Urothelium cell line (cell line): Measurements from ENCODE around the gene NEUROG1.
A peak's percentile ranks its signal among the peaks of the same experiment; 100 is the strongest.

Experiments used
- DNase-seq: peaks from one replicate; pipeline ENCODE4 v3.0.0; 2011; ENCODE audit warnings: low spot score, mixed read lengths
- FAIRE-seq: peaks from 2 replicates; lab custom pipeline; 2011; peaks lifted over from hg19 to GRCh38; lab: Jason Lieb, UNC

Gene NEUROG1

DNA sequence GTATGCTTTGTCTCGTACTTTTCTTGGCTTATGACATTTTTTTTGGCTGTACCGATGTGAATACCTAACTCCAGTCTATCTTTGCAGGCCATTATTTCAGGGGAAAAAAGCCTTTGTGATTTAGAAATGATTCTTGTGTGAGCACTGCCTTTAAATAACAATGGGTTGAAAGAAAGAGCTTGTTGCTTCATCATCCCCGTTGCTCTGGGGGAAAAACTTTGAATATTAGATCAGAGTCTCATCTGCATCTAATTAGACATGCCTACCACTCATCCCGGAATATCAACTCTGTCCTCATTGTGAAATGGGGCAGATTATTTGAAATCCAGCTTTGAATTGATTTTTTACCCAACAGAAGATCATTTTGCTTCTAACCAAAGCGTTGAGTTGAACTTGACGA is 29.5 kb upstream of the NEUROG1 start:
- DNase-seq (no peak), FAIRE-seq (no peak)

DNA sequence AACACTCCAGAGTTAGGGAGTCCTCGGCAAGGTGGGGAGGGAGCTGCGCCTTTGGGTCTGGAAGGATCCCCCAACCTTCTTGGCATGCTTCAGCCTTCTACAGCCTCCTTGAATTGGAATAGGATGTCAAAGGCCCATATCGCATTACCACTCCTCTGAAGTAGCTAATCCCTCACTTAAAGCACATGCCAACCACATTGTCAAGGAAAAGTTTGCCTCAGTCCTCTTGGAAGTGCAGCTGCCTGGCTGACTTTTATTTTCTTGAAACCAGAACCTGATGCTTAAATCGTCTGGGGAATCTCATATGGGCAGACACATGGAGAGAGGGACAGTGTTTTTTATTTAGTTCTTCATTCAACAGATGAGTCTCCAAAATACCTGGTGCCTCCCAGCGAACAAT is 28.6 kb upstream of the NEUROG1 start:
- DNase-seq: no peak
- no peak for FAIRE-seq

DNA sequence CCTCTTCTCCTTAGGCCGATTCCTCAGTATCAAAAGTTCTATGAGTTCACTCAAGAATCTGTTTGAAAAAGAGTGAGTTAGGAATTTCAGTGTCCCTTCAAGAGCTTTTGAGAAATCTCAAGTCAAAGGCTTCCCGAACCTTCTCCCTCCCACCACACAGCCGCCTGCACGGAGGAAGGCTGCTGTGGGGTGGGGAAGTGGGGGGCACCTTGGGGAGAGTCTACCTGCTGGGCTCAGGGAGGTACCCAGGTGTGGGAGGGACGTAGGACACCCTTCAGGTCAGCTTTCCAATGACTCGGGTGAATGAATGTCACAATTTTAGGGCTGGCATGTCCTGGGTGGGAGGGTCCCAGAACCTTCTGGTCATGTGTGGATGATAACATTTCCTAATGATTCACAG is 25.5 kb upstream of the NEUROG1 start:
- DNase-seq: no peak
- no peak for FAIRE-seq

- no peak for FAIRE-seq
- DNase-seq: peak; percentile 83
Observed at GRCh38 chr5:135560858-135561257, 25.1 kb upstream of the NEUROG1 start.

- peak; percentile 52 for DNase-seq
- no peak for FAIRE-seq
Observed at GRCh38 chr5:135559354-135559753, 23.6 kb upstream of the NEUROG1 start.

DNA sequence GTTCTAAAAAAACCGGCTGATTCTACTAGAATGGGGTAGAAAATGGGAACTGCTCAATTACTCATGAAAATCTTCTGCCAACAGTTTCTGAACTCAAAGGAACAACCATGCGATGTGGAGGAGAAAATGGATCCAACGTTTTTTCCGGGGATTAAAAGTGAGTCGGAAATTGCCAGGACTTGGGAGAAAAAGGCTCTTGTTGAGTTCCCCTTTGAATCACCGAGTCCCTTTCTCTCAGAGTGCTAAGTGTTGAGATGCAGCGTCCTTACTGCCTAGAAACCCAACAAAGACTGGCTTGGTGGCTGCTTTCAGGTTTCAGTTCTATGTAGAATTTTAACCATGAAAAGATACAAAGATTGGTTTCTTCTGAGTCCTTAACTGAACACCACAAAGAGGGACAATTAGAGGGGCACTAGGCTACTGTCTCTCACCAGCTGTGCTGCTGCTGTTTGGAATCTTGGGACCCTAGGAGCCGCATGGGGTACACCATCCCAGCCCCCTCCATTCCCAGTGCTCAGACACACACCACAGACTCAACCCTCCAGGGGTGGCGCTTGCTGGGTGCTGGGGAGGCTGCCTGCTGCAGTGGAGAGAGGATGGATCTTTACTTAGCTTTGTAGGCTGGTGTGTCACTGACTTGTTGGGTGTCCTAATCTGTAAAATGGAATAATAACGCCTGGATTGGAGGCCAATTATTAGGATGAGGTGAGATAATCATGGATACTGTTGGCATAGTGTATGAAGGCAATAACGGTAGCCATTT is 21.5 kb upstream of the NEUROG1 start:
- no peak for FAIRE-seq

GRCh38 chr5:135556620-135557019 is 20.9 kb upstream of the NEUROG1 start:
- DNase-seq (no peak), FAIRE-seq (no peak)

More for the DNA sequence above, 21.5 kb upstream of the NEUROG1 start:
- DNase-seq: no peak

GRCh38 chr5:135555530-135555929 is 19.8 kb upstream of the NEUROG1 start:
- DNase-seq (no peak), FAIRE-seq (no peak)

DNA sequence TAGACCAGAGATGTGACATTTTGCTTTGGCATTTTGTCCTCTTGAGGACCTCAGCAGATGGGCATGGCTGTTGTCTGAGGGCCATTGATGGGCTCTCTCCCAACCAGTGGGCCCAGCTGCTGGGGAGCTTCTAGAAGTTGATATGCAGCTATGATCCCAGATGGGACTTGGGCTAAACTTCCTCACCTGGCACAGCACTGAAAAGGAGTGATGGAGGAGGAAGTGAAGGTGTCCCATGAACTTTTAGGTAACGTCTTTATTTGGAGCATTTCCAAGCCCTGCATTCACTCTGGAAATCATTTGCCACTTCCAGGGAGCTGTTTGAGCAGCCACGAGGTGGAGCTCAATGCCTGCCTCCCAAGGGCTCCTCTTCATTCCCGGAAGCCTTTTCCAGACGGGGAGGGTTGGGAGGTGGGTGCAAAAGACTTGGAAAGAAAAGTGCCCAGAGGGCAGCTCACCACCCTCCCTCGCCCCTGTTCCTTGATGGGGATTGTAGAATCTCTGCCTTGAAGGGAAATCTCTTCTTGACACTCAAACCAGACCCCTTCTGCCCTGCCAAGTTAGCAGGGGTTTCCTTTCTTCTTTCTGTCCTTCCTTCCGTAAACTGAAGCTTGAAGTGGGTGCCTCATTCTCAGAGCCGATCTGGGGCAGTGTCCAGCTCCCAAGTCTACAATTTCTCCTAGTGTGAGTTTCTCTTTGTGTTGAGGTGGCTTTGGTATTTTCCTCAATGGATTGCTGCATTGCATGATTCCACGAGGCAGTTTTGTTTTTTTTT is 18.1 kb upstream of the NEUROG1 start:
- FAIRE-seq (no peak), DNase-seq (peak; percentile 81)

DNA sequence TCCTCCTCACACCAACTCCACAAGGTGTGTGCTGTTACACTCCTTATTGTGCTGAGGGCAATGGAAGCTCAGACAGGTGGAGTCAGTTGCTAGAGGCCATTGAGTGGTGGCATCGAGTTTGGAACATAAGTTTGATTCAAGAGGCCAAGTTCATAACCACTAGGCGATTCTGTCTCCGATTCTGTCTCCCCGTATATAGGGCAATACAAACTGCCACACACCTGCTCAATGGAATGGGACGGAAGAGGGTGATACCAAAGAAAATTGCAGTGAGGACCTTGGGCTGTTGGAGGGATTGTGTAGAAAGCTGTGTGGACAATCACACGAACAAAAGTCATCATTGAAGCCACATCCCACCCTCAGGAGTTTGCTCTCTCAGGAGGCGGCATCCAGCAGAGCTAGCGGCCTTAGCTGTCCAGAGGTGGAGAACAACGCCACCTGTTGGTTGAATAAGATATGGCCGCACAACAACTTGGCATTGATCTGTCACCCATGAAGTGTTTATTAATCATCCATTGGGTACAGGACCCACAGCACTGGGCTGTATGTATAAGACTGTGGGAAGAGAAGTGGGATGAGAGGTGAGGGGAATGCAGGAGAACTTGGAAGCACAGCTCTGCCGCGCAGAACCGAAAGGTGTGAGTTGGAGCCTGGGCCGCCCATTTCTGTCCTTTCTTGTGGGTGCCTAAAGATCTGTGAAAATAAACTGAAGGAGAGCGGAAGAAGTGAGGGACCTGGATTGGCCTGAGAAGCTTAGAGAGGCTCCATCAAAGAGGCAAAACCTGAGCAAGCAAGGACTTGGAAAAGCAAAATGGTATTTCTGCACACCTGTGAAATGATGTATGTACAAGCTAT is 16.1 kb upstream of the NEUROG1 start:
- FAIRE-seq (peak; percentile 59), DNase-seq (peak; percentile 66)

GRCh38 chr5:135549413-135549812 is 13.6 kb upstream of the NEUROG1 start:
- DNase-seq: no peak
- no peak for FAIRE-seq

DNA sequence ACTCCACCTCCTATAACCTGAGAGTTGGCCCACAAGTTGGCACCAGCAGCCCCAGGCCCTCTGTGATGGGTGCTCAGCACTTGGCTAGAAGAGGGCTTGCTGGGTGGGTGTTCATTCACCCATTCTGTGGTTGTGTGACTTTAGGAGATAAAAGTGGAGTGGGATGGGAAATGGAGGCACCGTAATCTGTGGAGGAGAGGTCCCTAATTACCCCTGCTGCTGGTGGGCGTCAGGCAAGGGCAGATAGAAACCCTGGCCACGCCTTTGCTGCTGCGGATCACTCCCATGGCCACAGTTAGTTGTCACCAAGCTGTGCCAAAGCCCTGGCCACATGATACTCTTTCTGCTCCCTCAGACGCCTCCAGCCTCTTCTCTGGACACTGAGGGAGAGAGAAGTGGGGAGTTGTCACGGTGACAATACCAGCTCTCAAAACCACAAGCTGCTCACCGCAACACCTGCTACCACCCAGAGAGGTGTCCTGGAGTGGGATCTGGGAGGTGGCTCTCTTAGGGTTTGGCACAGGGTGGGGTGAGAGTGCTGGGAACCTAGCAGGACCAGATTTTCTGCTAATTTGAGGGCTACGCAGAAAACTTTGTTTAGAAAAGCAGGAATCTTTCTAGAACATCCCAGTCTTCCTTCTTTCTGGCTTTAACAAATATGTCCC is 12.0 kb upstream of the NEUROG1 start:
- no peak for DNase-seq
- no peak for FAIRE-seq

DNA sequence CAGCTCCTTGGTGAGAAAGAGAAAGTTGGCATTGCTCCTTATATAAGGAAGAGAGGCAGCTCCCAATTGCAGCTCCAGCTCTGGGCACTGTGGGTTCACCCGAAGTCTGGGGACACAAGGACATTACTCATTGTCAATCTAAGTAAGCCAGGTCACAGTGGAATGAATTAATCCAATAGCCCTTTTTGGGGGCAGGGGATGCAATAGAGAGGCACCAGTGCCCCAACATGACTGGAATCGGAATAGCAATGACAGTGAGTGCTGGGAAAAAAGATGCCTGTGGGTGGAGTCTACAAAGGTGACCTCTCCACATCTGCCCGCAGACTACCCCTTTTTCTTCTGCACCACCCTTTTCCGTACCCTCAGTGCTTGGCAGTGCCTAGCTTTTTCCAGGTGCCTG is 11.1 kb upstream of the NEUROG1 start:
- no peak for FAIRE-seq
- DNase-seq: no peak

GRCh38 chr5:135546101-135546500 is 10.3 kb upstream of the NEUROG1 start:
- FAIRE-seq (no peak), DNase-seq (no peak)

- DNase-seq (no peak), FAIRE-seq (no peak)
Observed at GRCh38 chr5:135545099-135545498, 9.3 kb upstream of the NEUROG1 start.

- no peak for DNase-seq
Observed at GRCh38 chr5:135543485-135544304, 7.9 kb upstream of the NEUROG1 start.

DNA sequence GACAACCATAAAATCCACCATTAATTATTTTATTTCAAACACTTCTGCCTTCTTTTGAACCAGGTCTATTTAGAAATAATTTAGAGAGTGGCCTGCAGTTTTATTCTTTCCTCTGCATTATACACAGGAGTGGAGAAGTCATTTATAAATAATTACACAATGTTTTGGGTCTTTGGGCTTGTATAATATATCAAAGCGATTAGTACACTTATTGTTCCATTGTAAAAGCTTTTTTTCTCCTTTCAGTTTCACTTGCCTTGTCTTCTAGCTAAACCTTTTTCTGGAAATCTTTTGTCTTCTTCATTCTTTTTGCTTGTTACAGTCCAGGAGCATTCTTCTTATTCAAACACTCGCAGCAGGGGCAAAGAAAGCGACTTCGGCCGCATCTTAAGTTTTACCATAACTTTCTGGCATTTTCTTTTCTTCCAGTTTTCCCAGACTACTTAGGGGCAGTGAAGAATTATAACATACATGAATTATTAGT is 7.3 kb upstream of the NEUROG1 start:
- no peak for FAIRE-seq
- DNase-seq: no peak

More at GRCh38 chr5:135543485-135544304, 7.9 kb upstream of the NEUROG1 start:
- no peak for FAIRE-seq

DNA sequence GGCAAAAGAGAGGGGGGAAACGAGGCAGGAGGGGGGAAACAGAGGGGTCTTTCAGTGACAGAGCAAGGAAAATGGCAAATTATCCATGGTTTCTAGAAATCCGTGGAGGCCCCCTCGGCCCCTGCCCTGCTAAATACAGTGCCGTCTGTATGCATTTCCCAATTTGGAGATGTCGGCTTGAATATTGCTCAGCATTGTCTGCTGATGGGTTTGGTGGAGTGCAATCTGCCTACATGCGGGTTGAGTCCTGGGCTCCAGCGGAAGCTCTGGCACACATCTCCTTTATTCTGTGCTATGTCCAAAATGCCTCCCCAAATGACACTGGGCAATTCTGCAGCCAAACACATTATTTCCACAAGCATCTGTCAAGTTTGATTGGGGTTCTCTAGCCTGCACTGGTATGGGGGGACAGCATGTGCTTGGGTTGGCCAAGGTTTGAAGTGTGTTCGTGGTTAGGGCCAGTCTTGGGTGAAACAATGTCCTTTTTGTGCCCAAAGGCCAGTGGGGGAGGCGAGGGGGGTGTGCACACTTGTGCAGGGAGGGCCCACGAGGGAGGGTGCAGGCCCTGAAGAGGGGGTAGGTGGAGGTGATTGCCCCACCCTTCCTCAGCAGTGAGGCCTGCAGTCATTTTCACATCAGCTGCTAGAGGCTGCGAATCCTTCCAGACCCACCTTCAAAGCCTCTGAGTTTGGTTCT is 6.2 kb upstream of the NEUROG1 start:
- FAIRE-seq (no peak), DNase-seq (no peak)

- DNase-seq: no peak
- FAIRE-seq: no peak
Observed at GRCh38 chr5:135539430-135540005, 3.8 kb upstream of the NEUROG1 start.
